Measurements from ENCODE around the gene SIL1. TPM values are rescaled to one million over a fixed set of nuclear protein-coding genes. Genes with fewer than 3 reads are reported as not detected.

SIL1 gene
- polyA plus RNA-seq, 1 donor (not counting 4 experiments of a cell fraction or from before 2014, with no cell fraction given) = 45.4 TPM

- no peak for FAIRE-seq
- Histone ChIP-seq H3K79me2 (ENCODE audit: control insufficient read depth, insufficient read depth, low read length) (peaks cover 12% of the 10 kb centered on the region), H3K36me3 (ENCODE audit: control insufficient read depth in 2 of 2, extremely low read depth in 1 of 2, insufficient read depth in 2 of 2, low read length in 2 of 2) (no peaks in the 10 kb centered on the region), H3K9ac (ENCODE audit: control insufficient read depth, extremely low read depth, insufficient read depth, low read length) (no peak overlapping the region), H3K9me1 (ENCODE audit: control insufficient read depth, extremely low read depth, insufficient read depth, low read length) (peaks cover 2% of the 10 kb centered on the region), H2AFZ (ENCODE audit: control insufficient read depth, low read length) (no peak overlapping the region), H4K20me1 (ENCODE audit: control insufficient read depth, extremely low read depth, insufficient read depth, low read length) (no peaks in the 10 kb centered on the region), H3K4me2 (ENCODE audit: control insufficient read depth, extremely low read depth, insufficient read depth, low read depth, low read length) (no peak overlapping the region), H3K4me3 (ENCODE audit: control insufficient read depth in 2 of 3, extremely low read depth in 1 of 3, insufficient read depth in 2 of 3, low read depth in 1 of 3, low read length in 3 of 3) (no peak overlapping the region), H3K27me3 (ENCODE audit: control insufficient read depth, extremely low read depth, insufficient read depth, low read length) (no peaks in the 10 kb centered on the region), H3K4me1 (ENCODE audit: control insufficient read depth, extremely low read depth, insufficient read depth, low read length) (peaks cover 40% of the 10 kb centered on the region), H3K27ac (ENCODE audit: control insufficient read depth, insufficient read depth, low read length) (no peak overlapping the region), H3K9me3 (ENCODE audit: control insufficient read depth, low read depth, low read length) (no peaks in the 10 kb centered on the region)
- dilution Hi-C loops (cut with MboI; ENCODE audit: extremely low pct_ligation_motif_present, low sequenced_read_pairs) = no loop called here
- TF ChIP-seq CTCF (optimal IDR thresholded peaks at IDR 0.05 in 1 of 3, IDR thresholded peaks at IDR 0.05 in 1 of 3, conservative IDR thresholded peaks at IDR 0.05 in 1 of 3; ENCODE audit: extremely low read depth in 1 of 3, insufficient read depth in 2 of 3, low read length in 3 of 3) = no peak
- TF ChIP-seq EZH2 (IDR thresholded peaks at IDR 0.05; ENCODE audit: low read length) = no peak
- no peak for DNase-seq (ENCODE audit: low read depth, low spot score)
Measured at GRCh38 chr5:139146809-139147482, 51.2 kb downstream of the SIL1 start.

GRCh38 chr5:139141446-139142204, 56.5 kb downstream of the SIL1 start:
- dilution Hi-C loops (cut with MboI; ENCODE audit: extremely low pct_ligation_motif_present, low sequenced_read_pairs) = no loop called here
- Histone ChIP-seq H3K9me1 (ENCODE audit: control insufficient read depth, extremely low read depth, insufficient read depth, low read length) (no peaks in the 10 kb centered on the region), H3K36me3 (ENCODE audit: control insufficient read depth in 2 of 2, extremely low read depth in 1 of 2, insufficient read depth in 2 of 2, low read length in 2 of 2) (no peaks in the 10 kb centered on the region), H3K27me3 (ENCODE audit: control insufficient read depth, extremely low read depth, insufficient read depth, low read length) (no peaks in the 10 kb centered on the region), H3K9me3 (ENCODE audit: control insufficient read depth, low read depth, low read length) (no peaks in the 10 kb centered on the region), H4K20me1 (ENCODE audit: control insufficient read depth, extremely low read depth, insufficient read depth, low read length) (peaks cover 11% of the 10 kb centered on the region), H3K79me2 (ENCODE audit: control insufficient read depth, insufficient read depth, low read length) (peaks cover 12% of the 10 kb centered on the region), H2AFZ (ENCODE audit: control insufficient read depth, low read length) (no peak overlapping the region), H3K9ac (ENCODE audit: control insufficient read depth, extremely low read depth, insufficient read depth, low read length) (no peak overlapping the region), H3K27ac (ENCODE audit: control insufficient read depth, insufficient read depth, low read length) (no peak overlapping the region), H3K4me3 (ENCODE audit: control insufficient read depth in 2 of 3, extremely low read depth in 1 of 3, insufficient read depth in 2 of 3, low read depth in 1 of 3, low read length in 3 of 3) (no peak overlapping the region), H3K4me1 (ENCODE audit: control insufficient read depth, extremely low read depth, insufficient read depth, low read length) (peaks cover 19% of the 10 kb centered on the region), H3K4me2 (ENCODE audit: control insufficient read depth, extremely low read depth, insufficient read depth, low read depth, low read length) (no peak overlapping the region)
- DNase-seq (ENCODE audit: low read depth, low spot score) (no peak), FAIRE-seq (no peak)
- TF ChIP-seq CTCF (optimal IDR thresholded peaks at IDR 0.05 in 1 of 3, IDR thresholded peaks at IDR 0.05 in 1 of 3, conservative IDR thresholded peaks at IDR 0.05 in 1 of 3; ENCODE audit: extremely low read depth in 1 of 3, insufficient read depth in 2 of 3, low read length in 3 of 3) (no peak), EZH2 (IDR thresholded peaks at IDR 0.05; ENCODE audit: low read length) (no peak)
